Measurements from ENCODE around the gene ACTRT2.

Gene ACTRT2

DNA sequence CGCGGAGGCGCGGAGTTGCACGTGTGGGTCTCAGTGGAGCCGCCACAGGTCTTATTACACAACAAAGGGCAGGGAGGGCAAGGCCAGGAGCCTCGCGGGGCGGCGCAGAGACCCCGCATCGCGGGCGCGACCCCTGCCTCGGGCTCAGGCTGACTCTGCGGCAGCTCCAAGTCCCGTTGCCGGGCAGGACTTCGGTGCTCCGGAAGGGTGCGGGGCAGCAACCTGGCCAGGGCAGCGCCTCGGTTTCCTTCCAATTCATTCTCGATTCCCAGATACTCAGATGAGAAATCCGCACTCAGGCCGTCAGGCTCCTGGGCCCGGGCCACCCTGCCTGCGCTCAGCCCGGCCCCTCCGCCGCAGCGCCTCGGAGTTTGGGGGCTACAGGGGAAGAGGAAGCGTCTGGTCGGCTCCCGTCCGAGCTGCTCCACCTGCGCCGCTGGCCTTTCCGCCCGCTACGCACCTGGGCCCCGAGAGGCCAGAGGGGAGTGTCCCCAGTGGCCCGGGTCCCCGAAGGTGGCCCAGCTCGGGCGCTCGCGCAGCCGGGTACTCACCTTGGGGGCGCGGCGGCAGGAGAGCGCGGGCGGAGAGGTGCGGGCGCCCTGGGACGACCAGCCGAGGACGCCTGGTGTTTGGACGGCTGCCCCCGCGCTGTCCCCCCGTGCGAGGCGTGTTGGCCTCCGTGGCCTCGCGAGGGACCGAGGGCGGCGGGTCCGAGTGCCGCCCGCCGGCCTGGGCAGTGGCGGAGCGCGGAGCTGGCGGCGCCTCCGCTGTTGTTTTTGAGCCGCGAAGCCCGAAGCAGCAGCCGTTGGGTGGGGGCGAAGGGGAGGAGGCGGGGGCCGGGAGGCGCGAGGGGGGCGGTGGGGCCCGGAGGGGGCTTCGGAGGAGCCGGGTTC is 46.6 kb downstream of the ACTRT2 start:
- no peak for DNase-seq (ENCODE audit: low read depth, low spot score)

DNA sequence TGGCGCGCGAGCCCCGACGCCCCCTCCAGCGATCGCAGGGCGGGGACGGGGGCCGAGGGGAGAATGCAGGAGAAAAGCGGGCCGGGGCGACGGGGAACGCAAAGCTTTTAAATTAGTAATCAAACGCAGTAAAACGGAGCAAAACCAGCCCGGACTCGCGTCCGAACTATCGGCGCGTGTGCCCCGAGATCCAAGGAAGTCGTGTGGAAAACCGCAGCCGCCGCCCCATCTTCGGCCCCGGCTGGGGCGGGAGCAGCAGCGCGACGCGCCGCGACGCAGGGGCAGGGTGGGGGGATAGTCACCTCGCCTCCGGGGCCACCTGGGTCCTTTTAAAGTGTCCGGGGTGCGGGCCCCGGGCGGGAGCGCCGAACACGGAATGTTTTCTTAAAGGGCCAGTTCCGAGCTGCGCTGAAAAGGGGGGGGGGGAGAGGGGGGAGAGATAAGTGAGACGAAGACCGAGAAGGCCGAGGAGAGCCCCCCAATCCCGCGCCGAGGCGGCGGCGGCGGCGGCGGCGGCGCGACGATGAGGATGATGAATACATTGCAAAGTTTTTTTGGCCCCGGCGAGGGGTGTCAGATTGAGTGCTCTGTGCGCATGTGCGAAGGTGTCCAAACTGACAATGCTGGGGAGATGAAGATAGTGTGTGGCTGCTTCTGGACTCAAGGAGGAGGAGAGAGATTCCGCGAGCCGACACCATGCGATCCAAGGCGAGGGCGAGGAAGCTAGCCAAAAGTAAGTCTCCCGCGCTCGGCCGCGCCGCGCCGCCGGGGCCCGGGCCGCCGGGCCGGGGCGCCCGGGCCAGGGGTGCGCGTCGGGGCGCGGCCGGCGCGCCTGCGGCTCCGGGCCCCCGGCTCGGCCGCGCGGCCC is 47.5 kb downstream of the ACTRT2 start, which contains the start of gene PRDM16:
TSS of gene PRDM16 (plus strand) at position 640 of the 868 bp plus-strand sequence. CDS start at position 697, 57 bp downstream.
- DNase-seq (ENCODE audit: low read depth, low spot score) = no peak

DNA sequence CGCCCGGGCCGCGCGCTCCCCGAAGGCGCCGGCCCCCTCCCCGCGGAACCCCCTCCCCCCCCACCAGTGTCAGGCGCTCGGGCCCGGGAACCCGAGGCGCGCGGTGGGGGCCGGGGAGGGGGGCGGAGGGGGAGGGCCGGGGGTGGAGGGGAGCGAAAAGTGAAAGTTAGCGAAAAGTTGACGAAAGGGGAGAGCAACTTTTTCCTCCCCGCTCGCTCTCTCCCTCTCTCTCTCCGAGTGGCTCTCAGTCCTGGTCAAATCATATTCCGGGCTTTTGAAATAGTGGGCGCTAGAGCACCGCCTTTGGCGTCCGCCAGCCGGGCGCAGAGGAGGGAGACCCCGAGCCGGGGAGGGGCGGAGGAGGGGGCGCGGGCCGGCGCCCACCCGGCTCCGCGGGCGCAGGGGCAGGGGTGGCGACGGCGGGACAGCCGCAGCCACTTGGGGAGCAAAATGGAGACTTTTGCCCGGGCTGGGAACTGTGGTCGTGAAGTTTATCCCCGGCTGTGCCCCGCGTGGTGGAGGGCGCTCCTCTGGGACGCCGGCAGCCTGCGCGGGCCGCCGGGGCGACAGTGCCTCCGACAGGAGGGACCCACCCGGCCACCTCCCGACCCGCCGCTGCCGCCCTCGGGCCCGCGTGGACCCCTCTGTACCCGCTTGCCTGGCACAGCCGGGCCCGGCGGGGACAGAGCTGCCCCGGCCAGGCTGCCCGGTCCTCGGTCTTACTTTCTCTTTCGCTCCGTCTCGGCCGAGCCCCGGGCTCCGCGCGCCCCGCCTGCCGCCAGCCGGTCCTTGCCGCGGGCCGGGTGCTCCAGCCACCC is 48.4 kb downstream of the ACTRT2 start:
- no peak for DNase-seq (ENCODE audit: low read depth, low spot score)

DNA sequence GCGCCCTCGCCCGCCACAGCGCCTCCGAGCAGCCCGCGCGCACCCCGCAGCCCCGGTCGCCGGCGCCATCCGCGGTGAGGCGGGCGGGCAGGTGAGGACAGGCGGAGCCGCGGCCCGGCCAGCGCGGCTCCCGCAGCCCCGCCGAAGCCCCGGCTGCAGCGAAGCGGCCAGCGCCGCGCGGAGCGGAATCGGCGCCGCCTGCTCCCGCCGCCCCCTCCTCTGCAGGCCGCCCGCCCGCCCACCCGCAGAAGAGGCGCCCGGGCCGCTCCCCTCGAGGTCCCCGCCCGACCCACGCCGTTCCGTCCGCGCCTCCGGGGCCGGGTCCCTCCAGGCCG is 49.0 kb downstream of the ACTRT2 start:
- DNase-seq (ENCODE audit: low read depth, low spot score) = no peak

DNA sequence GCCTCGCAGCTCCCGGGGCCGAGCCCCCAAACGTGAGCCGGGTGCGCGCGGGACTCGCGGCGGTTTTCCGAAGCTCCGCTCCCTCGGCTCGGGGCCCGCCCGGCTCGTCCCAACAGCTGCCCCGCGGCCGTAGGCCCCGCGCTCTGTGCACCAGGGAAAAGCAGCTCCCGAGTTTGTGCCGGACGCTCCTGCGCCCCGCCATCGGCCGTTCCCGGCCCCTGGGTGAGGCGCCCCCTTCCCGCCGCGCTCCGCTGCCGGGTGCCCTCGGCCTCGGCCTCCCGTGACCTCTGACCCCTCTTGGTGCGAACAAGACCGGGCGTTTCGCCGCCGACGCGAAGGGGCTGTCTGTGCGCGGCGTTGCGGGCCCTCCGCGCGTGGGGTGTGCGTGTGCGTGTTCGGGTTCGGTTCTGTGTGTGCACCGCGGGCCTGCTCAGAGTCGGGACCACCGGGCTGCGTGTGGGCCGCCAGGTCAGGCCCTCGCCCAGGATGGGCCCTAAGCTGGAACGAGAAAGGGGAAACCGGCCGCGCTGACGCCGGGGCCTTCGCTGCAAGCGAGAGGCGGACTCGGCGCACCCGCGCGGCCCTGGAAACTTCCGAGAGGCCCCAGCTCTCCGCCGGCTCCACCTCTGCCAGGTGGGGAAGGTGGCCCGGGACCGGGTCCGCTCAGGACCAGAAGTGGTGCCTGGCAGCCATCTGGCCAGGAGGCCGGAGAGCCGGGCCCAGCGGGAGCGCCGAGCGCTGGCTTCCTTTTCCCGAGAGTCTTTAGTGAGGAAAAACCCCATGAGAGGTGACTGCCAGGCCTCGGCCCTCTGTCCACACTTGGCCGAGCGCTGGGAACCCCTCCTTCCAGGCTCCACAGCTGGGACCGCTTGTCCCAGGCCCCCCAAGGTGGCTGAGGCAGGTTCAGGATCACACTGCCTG is 49.6 kb downstream of the ACTRT2 start:
- DNase-seq (ENCODE audit: low read depth, low spot score) = no peak

DNA sequence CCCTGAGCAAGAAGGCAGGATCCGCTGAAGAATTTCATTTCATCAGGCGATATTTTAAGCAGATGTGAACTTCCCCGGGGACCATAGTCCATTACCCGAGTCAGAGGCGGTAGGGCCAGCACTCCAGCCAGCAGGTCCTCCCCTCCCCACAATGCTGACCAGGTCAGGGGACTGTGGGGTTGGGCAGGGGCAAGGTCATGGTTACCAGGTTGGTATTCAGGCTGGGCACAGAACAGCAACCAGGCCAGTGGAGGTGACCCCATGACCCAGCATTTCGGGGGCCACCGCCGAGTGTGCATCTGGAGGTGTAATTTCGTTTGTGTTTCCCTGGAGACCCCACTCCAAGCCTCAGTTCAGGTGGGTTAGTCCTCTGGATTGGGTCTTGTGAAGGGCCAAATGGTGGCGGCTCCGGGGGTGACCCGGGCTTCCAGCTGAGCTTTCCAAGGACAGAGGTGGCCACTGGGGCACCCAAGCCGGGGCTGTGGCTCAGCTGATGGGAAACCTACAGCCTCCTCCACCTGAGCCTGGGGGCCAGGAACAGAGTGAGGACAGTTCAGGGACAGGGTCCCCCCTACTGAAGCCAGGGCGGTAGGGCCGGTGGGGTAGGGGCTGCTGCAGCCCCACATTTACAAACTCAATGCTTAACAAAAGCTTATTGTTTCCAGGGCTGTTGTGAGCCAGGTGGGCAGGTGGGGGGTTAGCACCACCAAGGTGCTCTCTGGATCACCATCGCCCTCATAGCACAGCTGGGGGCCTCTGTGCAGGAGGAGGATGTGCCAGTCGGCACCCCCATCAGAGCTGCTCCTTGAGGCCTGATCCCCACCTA is 50.5 kb downstream of the ACTRT2 start:
- no peak for DNase-seq (ENCODE audit: low read depth, low spot score)

Measured in iPS DF 19.7 (cell line).